Activated T-cell treated with anti-CD3 and anti-CD28 coated beads, Interleukin-2, amount 50 U/mL, for 1 hour (primary cell): ENCODE data around the gene P2RY13.

Source experiments
- DNase-seq: peaks from one replicate; pipeline ENCODE4 v3.0.0-alpha.2; 2020

Gene P2RY13

DNA sequence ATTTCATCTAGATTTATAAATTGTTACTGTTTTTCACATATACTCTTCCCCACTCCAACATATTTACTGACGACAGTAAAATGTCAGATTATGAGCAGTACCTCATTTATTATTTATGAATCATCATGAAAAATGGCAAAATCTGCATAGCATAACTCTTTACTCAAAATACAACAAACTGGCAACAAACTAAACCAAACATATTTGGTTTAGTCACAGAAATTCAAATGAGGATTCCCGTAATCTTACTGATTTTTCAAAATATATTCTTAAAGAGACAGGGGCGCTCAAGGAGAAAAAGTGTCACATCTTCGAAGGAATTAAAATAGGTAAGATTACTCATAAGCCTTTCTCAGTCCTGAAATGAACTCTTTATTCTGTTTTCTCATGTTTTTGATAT lies 9.7 kb downstream of the P2RY13 start:
- no peak for DNase-seq

DNA sequence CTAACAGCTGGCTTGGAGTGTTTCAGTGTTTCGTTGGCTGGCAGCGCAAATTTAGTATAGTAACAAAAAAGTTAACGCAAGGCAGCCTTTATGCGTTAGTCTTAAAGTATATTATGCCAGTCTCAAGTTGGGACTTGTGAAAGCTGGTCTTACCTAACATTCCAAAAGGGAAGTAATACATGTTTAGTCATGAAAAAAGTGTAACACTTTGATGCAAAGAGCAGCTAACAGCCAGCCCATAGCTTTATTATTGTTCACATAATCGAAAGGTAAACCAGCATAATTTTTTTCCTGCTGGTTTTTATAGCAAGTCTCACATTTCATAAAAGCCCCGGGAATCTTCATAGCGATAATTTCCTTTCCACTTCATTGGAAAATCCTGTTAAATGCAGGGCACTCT lies 10.4 kb downstream of the P2RY13 start:
- DNase-seq, result no peak

DNA sequence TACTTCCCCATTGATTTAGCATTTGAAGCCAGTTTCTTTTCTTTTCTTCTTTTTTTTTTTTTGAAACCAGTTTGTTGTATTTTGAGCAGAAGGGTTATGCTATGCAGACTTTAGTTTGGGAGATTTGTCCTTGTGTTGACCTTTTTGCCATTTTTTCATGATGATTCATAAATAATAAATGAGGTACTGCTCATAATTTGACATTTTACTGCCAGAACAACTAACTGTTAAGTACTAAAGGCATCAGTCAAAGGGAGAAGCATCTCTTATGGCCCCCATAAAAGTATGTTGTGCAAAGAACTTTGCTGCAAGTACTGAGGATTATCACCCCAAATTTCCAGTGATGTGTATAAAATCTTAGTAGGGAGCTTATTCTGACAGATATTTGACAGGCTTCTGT lies 11.0 kb downstream of the P2RY13 start:
- no peak for DNase-seq

DNA sequence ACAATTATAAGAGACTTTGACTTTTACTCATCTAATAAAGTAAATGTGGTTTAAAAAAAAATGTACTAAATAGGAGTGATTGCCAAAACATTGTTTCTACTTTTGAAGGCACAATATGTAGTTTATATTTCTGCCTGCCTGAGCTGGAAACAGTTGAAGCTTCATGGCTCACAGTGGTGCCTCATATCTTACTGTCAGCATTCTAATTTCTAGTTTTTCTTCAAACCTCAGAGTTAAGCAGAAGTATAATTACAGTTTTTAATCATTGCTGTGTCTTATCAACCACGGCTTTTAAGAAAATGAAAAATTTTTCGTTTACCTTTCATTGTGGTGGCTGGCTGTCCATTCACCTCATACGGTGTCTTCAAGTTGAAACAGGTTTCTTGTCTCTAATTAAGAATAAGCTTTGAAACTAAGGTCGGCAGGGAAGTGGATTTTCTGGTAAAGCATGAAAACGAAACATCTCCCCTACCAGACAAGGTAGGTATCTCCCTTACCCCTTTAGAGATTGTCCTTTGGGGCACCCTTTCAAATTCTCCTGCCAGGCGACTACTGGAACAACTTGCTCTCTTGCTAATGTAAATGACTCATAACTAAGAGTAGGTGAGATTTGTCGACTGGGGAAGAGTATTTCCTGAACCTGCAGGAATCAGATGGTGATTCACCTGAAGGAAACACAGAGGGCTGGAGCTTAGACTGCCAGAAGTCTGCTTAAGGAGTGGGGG lies 12.9 kb downstream of the P2RY13 start, which contains the start of gene GPR87:
Gene GPR87 (minus strand): TSS at position 554 of the 725 bp plus-strand sequence. CDS start 16,720 bp downstream, outside the sequence.
- DNase-seq, result no peak

DNA sequence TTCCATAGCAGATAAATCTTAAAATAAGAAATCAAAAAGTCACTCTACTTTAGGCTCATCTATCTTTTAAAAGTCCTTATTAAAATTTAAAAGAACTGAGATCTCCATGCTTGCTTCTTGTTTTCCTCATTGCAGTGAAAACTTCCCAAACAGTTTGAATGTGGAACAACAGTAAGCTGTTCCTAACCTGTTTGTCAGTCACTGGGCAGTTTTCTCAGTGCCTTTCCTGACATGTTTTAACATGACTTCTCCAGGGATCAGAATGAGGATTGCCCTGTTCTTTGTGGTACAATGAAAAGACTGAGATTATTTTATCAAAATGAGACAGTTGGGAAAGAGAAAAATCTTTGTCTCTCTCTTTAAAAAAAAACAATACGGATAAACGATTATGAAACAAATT lies 13.5 kb downstream of the P2RY13 start:
- no peak for DNase-seq

DNA sequence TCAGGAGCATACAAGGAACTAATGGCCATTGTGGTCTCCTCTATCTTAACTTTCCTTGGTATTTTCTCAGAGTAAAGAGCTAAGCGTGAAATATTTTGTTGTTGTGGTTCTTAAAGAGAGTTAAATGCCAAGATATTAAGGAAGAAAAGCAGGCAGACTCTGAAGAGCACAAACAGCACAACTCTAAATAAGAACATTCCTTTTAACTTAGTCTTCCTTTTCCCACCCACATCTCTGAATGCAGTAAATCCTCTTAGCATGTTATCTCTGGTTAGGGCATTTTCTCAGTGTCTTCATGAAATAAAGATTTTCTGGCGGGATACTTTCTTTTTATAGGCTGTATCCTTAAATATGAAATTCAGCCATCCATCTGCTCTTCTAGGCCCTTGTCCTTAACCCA lies 14.2 kb downstream of the P2RY13 start:
- DNase-seq, result no peak

DNA sequence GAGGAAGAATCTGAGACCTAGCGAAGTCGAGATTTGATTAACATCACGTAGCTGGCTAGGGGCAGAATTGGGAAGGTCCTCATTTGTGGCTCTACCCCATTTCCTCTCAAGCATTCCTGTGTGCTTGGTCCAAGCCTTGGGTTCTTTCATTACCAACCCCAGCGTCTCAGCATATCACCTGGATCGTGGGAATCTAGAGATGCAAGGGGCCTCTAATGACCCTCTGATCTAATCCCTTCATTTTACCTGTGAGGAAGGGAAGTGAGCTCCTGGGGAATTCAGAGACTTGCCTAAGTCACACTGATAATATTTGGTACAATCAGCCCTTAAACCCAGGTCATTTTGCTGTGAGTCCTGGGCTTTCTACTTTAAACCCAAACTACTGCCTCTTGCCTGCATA lies 14.8 kb downstream of the P2RY13 start:
- DNase-seq, result no peak

DNA sequence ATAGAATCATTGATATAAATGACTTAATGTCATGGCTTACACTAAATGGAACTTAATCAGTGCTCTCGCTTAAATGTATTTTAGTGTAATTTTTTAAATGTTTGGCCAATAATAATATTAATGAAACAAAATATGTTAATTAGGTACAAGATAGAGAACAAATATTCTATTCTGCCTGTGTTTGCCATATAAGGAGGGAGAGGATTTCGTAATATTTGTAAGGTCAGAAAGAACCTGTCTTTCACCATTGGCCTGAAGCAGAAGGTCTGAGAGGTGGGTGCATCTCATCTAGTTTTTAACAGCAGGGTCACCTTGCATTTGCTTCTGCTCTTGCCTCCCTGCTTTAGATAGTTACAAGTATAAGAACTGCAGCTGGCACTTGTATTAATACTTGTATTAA lies 15.2 kb downstream of the P2RY13 start:
- no peak for DNase-seq

DNA sequence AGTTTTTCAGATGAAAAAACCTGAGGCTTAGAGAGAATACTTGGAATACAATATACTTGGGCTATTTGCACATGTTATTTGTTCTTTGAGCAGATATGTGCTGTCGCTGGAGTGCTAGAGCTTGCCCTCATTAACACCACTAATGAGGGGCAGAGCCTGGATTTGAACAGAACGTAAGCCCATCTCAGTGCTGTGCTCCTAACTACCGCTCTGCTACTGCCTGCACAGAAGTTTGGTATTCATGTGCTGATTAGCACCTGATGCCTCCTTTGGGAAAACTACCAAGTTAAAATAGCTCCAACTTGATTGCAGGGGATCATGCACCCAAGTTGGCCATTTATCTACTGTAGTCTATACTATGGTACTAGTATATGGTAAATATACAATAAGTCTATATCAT lies 16.4 kb downstream of the P2RY13 start:
- no peak for DNase-seq

DNA sequence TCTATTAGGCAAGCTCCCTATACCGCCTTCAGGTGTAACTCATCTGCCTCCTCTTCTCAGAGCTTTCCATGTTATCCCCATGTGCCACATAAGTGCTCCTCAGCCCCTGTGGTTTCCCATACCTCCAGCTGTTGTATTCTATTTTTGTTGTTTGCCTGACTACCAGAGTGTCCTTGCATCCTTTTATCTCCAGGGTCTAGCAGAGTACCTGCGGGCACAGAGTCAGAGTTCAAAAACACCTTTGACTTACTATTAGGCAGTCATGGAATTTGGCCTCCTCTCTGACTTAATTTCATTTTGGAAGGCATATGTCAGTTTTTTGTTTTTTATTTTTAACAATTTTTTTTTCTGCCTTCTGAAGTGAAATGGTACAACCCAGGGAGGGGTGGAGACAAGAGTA lies 19.8 kb downstream of the P2RY13 start:
- no peak for DNase-seq

DNA sequence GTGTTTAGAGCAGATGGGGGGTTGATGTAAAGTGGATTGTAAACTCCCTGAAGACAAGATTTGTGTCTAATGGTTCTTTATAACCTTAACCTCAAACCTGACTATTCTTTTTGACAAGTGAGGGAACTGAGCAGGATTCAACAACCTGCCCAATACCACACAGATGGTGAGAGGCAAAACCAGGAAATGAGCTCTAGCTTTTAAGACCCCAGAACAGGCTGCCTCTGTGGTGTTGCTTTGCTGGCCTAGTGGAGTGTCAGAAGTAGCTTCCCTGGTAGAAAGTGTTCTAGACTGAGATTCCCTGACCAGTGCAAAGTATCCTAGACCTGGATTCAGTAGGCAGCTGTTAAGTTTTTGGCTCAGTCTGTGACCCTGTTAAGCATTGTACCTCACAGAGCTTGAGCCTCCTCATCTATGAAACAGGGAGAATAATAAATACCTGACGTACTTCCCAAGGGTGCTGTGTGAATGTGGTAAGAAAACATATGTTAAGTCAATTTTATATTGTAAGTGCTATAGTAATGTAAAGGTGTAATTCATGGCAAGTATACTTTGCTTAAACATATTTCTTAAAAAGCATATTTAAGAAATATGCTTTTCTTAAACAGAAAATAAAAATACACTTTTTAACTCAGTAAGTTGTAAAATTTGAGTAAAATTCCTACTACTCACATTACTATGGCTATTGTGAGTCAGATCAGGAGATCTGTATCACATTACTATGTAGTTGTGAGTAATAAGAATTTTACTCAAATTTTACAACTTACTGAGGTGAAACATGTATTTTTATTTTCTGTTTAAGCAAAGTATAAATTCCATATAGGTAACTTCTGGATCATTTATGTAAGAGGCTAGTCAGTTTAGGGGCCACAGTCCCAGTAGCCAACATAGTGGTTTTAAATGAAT lies 21.5 kb downstream of the P2RY13 start:
- no peak for DNase-seq

DNA sequence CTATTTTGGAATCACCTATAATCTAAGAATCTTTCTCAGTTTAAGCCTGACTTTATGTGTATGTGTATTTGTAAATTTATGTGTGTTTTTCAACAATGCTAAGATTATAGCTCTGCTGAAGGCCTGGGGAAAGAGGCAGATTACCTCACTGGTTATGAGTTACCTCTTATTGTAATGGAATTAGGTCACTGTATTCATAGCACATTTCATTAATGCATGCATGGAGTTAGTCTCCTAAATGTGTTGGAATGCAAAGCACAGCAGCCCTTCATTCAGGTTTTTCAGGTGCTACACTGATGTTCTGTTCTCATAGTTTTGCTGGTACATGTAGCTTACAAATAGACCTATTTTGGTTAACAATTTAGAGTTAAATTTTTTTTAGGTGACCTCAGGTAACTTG lies 22.2 kb downstream of the P2RY13 start:
- no peak for DNase-seq

DNA sequence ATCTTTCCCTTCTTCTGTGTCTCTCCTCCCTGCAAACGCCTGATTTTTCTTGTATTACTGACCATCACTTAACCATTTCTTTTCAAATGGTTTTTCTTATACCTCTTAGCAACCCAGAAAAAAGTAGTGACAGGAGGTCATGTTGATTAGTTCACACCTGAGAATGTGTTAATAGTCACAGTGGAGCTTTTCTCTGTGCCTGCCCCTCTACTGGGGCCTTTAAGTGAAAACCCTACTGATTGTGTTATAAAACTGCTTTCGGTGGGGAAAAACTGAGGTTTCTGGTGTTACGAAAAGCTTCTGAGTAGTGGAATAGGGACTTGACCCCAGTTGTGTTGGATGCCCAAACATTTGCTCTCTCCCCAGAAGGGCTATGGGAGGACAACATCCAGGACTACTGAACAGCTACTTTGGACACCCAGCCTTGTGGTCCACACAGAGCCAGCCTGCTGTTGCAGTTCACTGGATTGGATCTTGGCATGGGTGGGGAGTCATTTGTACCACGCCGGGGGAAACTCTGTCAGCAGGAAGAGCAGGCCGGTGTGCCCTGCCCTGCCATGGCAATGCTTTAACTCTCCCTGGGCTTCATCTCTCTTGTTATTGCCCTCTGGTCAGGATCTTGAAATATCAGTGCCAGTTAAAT lies 23.1 kb downstream of the P2RY13 start:
- no peak for DNase-seq

DNA sequence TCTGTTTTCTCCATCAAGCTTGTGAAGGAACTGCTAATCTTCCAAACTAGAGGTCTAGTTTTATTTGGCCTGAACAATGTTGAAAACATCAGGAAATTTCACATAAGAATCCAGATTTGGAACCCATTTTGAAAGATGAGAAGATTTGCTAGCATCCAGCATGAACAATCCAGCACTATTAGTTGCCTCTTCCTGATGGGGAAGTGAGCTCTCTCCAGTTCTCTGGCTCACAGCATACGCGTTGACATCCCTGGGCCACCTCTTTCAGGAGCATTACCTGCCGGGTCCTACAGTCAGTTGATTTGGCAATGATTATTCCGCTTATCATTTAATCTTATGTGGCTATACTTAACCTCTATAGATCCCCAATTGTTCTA lies 23.6 kb downstream of the P2RY13 start:
- no peak for DNase-seq

DNA sequence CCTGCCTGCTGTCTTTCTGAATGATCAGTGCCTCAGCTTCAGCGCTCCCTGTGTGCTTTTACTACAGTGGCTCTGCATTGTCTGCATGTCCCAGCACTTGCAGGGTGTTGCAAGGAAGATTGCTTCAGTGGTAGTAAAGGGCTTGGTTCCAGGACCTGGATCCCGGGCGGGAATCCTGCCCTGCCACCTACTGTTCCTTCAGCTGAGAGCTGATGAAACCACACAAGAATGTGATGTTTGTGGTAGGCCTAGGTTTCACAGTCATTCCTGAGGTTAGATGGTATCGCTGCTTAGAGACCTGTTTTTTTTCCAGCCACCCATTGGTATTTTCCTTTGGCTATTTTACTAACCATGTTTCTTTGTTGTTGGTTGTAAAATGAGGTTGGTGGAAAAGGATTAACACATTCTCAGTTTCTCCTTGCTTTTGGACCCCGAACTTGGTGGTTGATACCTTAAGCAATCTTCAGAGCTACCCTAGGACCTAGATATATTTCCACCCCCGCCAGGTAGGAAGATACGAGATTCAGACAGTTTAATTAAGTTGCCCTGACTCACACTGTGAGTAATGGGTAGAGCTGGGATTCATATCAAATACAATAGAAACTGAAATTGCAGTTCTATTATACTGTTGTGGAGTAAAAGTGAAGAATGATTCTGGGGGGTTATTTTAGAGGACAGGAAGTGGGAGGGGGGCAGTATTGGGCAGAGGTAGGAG lies 24.1 kb downstream of the P2RY13 start:
- no peak for DNase-seq

DNA sequence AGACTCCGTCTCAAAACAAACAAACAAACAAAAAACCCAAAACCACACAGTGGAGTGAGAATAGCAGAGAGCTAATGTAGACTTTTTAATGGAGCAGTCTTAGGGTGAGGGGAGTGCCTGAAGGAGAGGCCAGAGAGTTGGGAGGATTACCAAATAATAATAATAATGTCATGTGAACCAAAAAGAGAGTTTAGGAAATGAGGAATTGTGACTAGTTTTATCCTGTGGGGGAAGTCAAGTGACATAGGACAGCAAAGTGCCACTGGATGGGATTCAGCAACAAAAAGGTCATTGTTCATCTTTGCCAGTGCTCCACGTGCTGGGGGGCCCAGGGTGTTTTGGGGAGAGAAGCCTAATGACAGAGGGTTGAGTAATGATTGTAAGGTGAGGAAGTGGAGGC lies 25.6 kb downstream of the P2RY13 start:
- no peak for DNase-seq

DNA sequence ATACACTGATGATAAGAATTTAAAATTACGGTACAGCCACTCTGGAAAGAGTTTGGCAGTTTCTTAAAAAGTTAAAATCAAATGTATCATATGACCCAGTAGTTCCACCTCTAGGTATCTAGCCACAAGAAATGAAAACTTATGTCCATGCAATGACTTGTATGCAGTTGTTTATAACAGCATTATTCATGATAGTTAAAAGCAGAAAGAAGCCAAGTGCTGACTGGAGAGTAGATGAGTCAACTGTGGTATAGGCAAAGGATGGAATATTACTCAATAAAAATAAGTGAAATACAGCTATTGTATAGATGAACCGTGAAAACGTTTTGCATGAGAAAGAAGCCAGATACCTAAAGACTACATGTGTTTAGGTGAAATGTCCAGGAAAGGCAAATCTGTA lies 27.6 kb downstream of the P2RY13 start:
- no peak for DNase-seq

DNA sequence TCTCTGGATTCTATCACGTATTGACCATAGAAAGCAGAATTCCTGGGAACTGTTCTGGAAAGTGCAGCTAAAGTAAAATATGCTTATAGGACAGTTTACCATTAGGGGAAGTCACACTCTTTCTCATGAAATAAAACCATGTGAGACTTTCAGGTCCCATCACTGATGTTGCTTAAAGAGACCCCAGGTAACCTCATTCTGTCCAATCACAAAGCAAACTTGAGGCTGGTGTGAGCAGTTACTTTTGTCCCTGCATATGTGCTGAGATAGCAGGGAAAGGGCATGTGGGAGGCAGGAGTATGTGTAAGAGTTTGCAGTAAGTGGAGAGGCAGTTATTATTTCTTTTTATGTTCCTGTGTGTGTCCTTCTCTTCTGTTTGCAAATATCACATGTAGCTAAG lies 28.8 kb downstream of the P2RY13 start:
- DNase-seq, result no peak

DNA sequence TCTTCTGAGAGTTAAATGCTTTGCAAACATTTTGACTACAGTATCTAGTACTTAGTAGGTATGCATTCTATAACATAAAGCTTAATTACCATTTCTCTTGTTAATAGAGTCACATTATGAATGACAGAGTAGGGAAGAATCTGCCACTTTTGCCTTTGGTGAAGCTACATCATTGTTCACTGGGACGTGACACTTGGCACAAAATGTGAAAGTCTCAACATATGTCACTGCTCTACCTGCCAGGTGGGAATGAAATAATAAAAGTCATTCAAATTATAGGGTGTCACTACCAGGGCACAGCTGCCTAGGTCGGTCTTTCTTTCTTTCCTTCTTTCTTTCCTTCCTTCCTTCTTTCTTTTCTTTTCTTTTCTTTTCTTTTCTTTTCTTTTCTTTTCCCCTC lies 30.3 kb downstream of the P2RY13 start:
- DNase-seq, result no peak

DNA sequence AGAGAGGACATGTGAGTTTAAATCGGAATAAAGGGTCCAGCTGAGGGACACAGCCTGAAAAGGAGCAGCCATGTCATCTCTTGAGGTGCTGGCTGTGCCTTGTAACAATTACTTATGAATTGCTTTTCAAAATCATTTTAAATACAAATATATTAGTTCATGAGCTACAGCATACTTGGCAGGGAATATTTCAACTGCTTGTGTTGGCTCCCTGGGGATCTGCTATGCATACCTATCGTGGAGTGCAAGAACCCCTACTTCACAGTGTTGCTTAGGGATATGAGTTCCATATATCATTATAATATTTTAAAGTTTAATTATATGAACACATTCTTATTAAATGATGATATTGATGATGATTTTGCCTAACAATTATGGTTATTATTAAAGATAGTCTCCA lies 31.9 kb downstream of the P2RY13 start:
- DNase-seq, result no peak

DNA sequence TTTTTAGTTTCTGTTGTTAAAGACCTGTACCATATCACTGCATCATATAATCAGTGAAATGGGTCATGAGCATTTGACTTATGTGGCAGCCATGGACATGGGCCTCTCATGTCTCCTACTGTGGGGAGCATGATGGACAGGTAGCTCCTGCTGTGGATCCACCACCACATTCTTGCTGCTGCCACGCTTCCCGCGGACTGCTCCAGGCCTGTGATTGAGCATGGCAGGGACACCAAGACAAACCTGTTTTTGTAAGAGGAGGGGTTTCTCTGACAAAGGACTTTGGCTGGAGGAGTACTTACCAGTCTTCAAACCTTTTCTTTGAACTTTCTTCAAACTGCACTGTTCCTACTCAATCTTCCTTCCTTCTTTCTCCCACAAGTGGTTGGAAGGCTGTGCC lies 33.1 kb downstream of the P2RY13 start:
- no peak for DNase-seq

DNA sequence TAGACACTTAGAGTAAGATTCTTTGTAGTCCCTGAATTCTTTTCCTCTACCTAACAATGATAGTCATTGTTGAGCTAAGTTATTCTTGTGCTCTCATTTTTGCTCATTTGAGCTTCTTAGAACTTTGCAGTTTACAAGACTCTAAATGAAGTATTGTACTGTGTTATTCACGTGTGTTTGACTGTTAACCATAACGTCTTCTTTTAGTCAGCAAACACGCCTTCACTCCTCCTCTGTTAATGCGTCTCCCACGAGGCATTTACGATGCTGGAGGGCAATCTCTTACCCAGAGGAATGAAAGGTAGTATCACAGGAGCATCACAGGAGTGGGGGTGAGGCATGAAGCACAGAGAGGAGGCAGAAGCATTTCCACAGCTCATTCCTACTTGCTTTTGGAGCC lies 36.2 kb downstream of the P2RY13 start:
- DNase-seq, result no peak

DNA sequence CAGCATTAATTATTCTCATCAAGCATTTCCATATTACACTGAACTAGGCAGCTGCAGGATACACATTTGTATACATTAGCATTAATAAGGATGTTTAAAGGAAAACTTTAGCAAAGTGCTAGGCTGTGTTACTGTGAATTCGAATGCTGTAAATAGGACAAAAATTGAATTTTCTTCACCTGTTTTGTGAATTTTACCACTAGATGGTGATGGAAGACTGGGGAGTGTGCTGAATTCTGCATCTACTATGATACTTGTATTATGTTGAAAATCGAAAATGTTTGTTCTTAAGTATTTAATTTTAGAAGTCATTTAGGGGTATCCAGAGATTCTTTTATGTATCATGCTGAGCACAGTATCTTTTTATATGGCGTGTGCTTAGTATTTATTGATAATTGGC lies 38.7 kb downstream of the P2RY13 start:
- DNase-seq, result no peak
